Aorta (tissue), 5 donors: ENCODE results near the gene CCNG2. TPM values are rescaled to one million over a fixed set of nuclear protein-coding genes. Genes with fewer than 3 reads are reported as not detected.

Source experiments
- ATAC-seq: fragments of 200-7000 bp; cut with Tn5 transposase; one replicate; pipeline ENCODE4 v1.9.1; 2022; ENCODE audit warnings: moderate library complexity; ENCODE audit not compliant: low FRiP score
- DNase-seq, 2 donors: peaks; one replicate each; pipeline ENCODE4 v3.0.0-alpha.2; 2020
- H3K27ac ChIP-seq, 2 donors: one replicate each; pipeline ENCODE4 v1.5.1; 2013; ENCODE audit warnings: low read length in 2 of 2, mild to moderate bottlenecking in 2 of 2, moderate library complexity in 2 of 2, control low read depth in 1 of 2, inconsistent platforms in 1 of 2, low read depth in 1 of 2
- H3K27me3 ChIP-seq, 2 donors: one replicate each; pipeline ENCODE4 v1.6.1; 2013; ENCODE audit warnings: control low read depth in 1 of 2, low read length in 1 of 2, mild to moderate bottlenecking in 1 of 2, moderate library complexity in 1 of 2; ENCODE audit not compliant: insufficient read depth in 2 of 2, control insufficient read depth in 1 of 2
- H3K36me3 ChIP-seq, 2 donors: one replicate each; pipeline ENCODE4 v1.6.1; 2013; ENCODE audit warnings: control low read depth in 1 of 2, low read length in 1 of 2, mild to moderate bottlenecking in 1 of 2; ENCODE audit not compliant: insufficient read depth in 2 of 2, control insufficient read depth in 1 of 2
- H3K4me1 ChIP-seq, 2 donors: one replicate each; pipeline ENCODE4 v1.6.1; 2013; ENCODE audit warnings: low read length in 2 of 2, control low read depth in 1 of 2, mild to moderate bottlenecking in 1 of 2, moderate library complexity in 1 of 2; ENCODE audit not compliant: insufficient read depth in 2 of 2, control insufficient read depth in 1 of 2
- H3K4me3 ChIP-seq, 2 donors: one replicate each; pipeline ENCODE4 v1.5.1; 2013; ENCODE audit warnings: low read length in 2 of 2, control low read depth in 1 of 2, mild to moderate bottlenecking in 1 of 2
- H3K9me3 ChIP-seq: one replicate; pipeline ENCODE4 v1.6.1; 2013; ENCODE audit warnings: mild to moderate bottlenecking, low read length; ENCODE audit not compliant: control insufficient read depth
- WGBS, 2 donors: extraction: QIAGEN DNeasy Blood & Tissue Kit; methylation state at CpG; one replicate each; pipeline ENCODE4 v1.1.7; 2013; 5-methylcytosine and 5-hydroxymethylcytosine counted together
- intact Hi-C, 2 donors: fragments of 100-400 bp; cut with DNase I; formaldehyde crosslinking; loops; one replicate each; pipeline versions ENCODE4 v1.14.2 to v1.15.0; 2022
- long read RNA-seq, 2 donors: library from polyadenylated mRNA; unstranded; transcript quantifications; one replicate each; pipeline ENCODE4 v2.0.0, GENCODE V29; 2020 to 2021
- polyA plus RNA-seq, 2 donors: library from polyadenylated mRNA; stranded (reverse); fragments of 200-250 nt; gene quantifications; one replicate each; pipeline ENCODE4 v1.2.3, GENCODE V29; 2013
- total RNA-seq, 2 donors: library from RNA; stranded (reverse); fragmentation: NEBNext Ultra II Directional; extraction: Animal tissue kit (Norgen Biotek cat#: 25700); gene quantifications; one replicate each; pipeline ENCODE4 v1.2.1, GENCODE V29; 2021
- donor health status: healthy with polysubstance abuse.
- donor health status: Bipolar disorder and iron deficiency.
- donor health status: DM: no; HTN: no; CAD: no.
- donor health status: DM: no; HTN: no; CAD: no.
- donor health status: DM: yes; HTN: yes; CAD: no.

CCNG2 gene
- total RNA-seq (10 to 100 TPM; 54.2 to 57.5 TPM), polyA plus RNA-seq (10 to 100 TPM; 28.8 to 30.9 TPM)
- long read RNA-seq, donor 1, full-length matches to known transcripts = 2 of 5 reads
- long read RNA-seq, donor 1, partial matches to known transcripts = 1 of 5 reads
- long read RNA-seq, donor 1, other reads (novel, unspliced or antisense) = 2 of 5 reads
- long read RNA-seq, donor 2, full-length matches to known transcripts = 41 of 47 reads
- long read RNA-seq, donor 2, partial matches to known transcripts = 4 of 47 reads
- long read RNA-seq, donor 2, other reads (novel, unspliced or antisense) = 2 of 47 reads

GRCh38 chr4:77156912-77157858, at the start of gene CCNG2:
Gene CCNG2 (plus strand): TSS chr4:77157207. CDS start chr4:77158533, 1,326 bp downstream.
- intact Hi-C loops = loop anchor here (2.0 to 5.0 kb wide), 3 partner anchors 52 to 80 kb away; partner anchors contain the start of gene CCNI (in 1 of the 2)

GRCh38 chr4:77110730-77111129, 46.3 kb upstream of the CCNG2 start:
- H3K36me3 ChIP-seq = no peaks in the 10 kb centered on the region
- no peaks in the 10 kb centered on the region for H3K9me3 ChIP-seq
- no peaks in the 10 kb centered on the region for H3K27me3 ChIP-seq
- no peak overlapping the region for H3K27ac ChIP-seq
- DNase-seq (no peak), ATAC-seq (no peak)
- intact Hi-C loops = no loop called here
- no peaks in the 10 kb centered on the region for H3K4me1 ChIP-seq
- WGBS, 2 donors = 80 to 88% methylated on average over 1 of the region's 1 CpG
- no peak overlapping the region for H3K4me3 ChIP-seq

More at GRCh38 chr4:77156912-77157858, at the start of gene CCNG2:
- no peaks in the 10 kb centered on the region for H3K36me3 ChIP-seq
- no peaks in the 10 kb centered on the region for H3K27me3 ChIP-seq
- 1% methylated on average over 67 to 94 of the region's 94 CpGs for WGBS, 2 donors
- H3K4me3 ChIP-seq = peak within 1 kb of the TSS; percentile 82 to 95
- peak; percentile 89 for ATAC-seq
- no peaks in the 10 kb centered on the region for H3K9me3 ChIP-seq
- peak; percentile 94 for DNase-seq
- H3K4me1 ChIP-seq = no peaks in the 10 kb centered on the region
- H3K27ac ChIP-seq = peak within 1 kb of the TSS; percentile 17 to 84

GRCh38 chr4:77113069-77113468, 43.9 kb upstream of the CCNG2 start:
- DNase-seq (no peak), ATAC-seq (no peak)
- Histone ChIP-seq H3K4me3 (no peak overlapping the region), H3K27ac (no peak overlapping the region), H3K36me3 (no peaks in the 10 kb centered on the region), H3K27me3 (no peaks in the 10 kb centered on the region), H3K4me1 (no peaks in the 10 kb centered on the region), H3K9me3 (no peaks in the 10 kb centered on the region)
- intact Hi-C loops = no loop called here
- WGBS, 2 donors = 92 to 93% methylated on average over 29 of the region's 29 CpGs

GRCh38 chr4:77117721-77118120, 39.3 kb upstream of the CCNG2 start:
- Histone ChIP-seq H3K27ac (no peak overlapping the region), H3K9me3 (no peaks in the 10 kb centered on the region), H3K4me1 (no peaks in the 10 kb centered on the region), H3K4me3 (no peak overlapping the region), H3K27me3 (no peaks in the 10 kb centered on the region), H3K36me3 (no peaks in the 10 kb centered on the region)
- ATAC-seq = no peak
- no peak for DNase-seq
- intact Hi-C loops = no loop called here

GRCh38 chr4:77120886-77121508, 36.0 kb upstream of the CCNG2 start:
- WGBS, 2 donors = 92 to 93% methylated on average over 8 of the region's 8 CpGs
- Histone ChIP-seq H3K9me3 (no peaks in the 10 kb centered on the region), H3K4me1 (no peaks in the 10 kb centered on the region), H3K27ac (no peak overlapping the region), H3K27me3 (no peaks in the 10 kb centered on the region), H3K36me3 (no peaks in the 10 kb centered on the region), H3K4me3 (no peak overlapping the region)
- intact Hi-C loops = no loop called here
- ATAC-seq = no peak
- DNase-seq = no peak

- H3K4me1 ChIP-seq = no peaks in the 10 kb centered on the region
- no peak overlapping the region for H3K4me3 ChIP-seq
- intact Hi-C loops = no loop called here
- no peak overlapping the region for H3K27ac ChIP-seq
- ATAC-seq (no peak), DNase-seq (no peak)
- H3K27me3 ChIP-seq = no peaks in the 10 kb centered on the region
- H3K36me3 ChIP-seq = no peaks in the 10 kb centered on the region
- no peaks in the 10 kb centered on the region for H3K9me3 ChIP-seq
- WGBS, 2 donors = 89 to 93% methylated on average over 5 of the region's 5 CpGs
Measured at GRCh38 chr4:77121736-77122240, 35.2 kb upstream of the CCNG2 start.

- H3K4me3 ChIP-seq = no peak overlapping the region
- H3K9me3 ChIP-seq = no peaks in the 10 kb centered on the region
- no peaks in the 10 kb centered on the region for H3K4me1 ChIP-seq
- ATAC-seq (no peak), DNase-seq (no peak)
- H3K36me3 ChIP-seq = no peaks in the 10 kb centered on the region
- no peaks in the 10 kb centered on the region for H3K27me3 ChIP-seq
- no peak overlapping the region for H3K27ac ChIP-seq
- 77 to 83% methylated on average over 4 of the region's 4 CpGs for WGBS, 2 donors
- intact Hi-C loops = no loop called here
Measured at GRCh38 chr4:77122656-77123055, 34.4 kb upstream of the CCNG2 start.

- no peak for ATAC-seq
- H3K9me3 ChIP-seq = no peaks in the 10 kb centered on the region
- no peak overlapping the region for H3K4me3 ChIP-seq
- intact Hi-C loops = no loop called here
- H3K27ac ChIP-seq = no peak overlapping the region
- DNase-seq = no peak
- WGBS, 2 donors = 59 to 86% methylated on average over 1 of the region's 1 CpG
- H3K36me3 ChIP-seq = no peaks in the 10 kb centered on the region
- H3K27me3 ChIP-seq = no peaks in the 10 kb centered on the region
- H3K4me1 ChIP-seq = no peaks in the 10 kb centered on the region
Measured at GRCh38 chr4:77123411-77123810, 33.6 kb upstream of the CCNG2 start.
